HG03135 (cell line): Measurements from ENCODE around the gene MMP11.

Experiments
- ATAC-seq: cut with Tn5 transposase; IDR thresholded peaks from one replicate; pipeline ENCODE4 v1.9.1; 2021; ENCODE audit warnings: mild to moderate bottlenecking, moderate library complexity; ENCODE audit not compliant: unreplicated experiment

Gene MMP11

DNA sequence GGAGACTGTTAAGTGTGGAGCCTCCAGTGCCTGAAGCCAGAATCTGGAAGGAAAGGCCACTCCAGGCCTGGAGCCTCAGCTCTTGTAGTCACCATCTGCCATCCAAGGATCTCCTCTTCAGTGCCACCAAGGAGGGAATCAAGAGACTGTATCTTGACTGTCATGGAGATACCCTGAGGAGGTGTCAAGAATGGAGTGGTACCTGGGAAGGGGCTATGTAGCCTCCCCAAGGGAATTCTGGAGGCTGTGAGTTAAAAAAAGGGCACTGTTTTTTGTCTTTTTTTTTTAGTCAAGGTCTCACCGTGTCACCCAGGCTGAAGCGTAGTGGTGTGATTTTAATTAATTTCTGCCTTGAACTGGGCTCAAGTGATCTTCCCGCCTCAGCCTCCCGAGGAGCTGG lies 13.1 kb upstream of the MMP11 start:
- ATAC-seq: no peak

GRCh38 chr22:23760056-23760455 lies 12.6 kb upstream of the MMP11 start:
- ATAC-seq: no peak

GRCh38 chr22:23762842-23763578 lies 9.6 kb upstream of the MMP11 start, which contains the start of gene C22orf15:
Gene C22orf15 (plus strand): TSS chr22:23762990. CDS start chr22:23763307, 317 bp downstream.
- ATAC-seq: no peak

DNA sequence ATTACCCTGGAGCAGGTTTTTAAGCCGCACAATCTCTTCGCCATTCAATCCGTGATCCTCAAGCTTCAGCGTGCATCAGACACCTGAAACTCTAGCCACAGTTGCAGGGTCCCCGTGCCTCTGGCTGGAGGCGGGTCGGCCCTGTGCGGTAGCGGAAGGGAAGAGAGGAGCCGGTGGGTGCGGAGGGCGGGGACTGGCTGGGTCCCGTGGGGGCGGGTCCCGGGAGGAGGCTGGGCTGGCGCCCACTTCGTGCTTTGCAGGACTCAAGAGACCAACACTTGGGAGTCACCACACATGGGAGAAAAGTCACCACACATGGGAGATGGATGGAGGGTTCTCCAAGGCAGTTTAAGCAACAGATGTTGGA lies 9.1 kb upstream of the MMP11 start:
- ATAC-seq: no peak

GRCh38 chr22:23763954-23764353 lies 8.7 kb upstream of the MMP11 start:
- no peak for ATAC-seq

GRCh38 chr22:23764899-23765881 lies 7.5 kb upstream of the MMP11 start:
- no peak for ATAC-seq

- no peak for ATAC-seq
Measured at GRCh38 chr22:23767303-23767672, 5.4 kb upstream of the MMP11 start.

GRCh38 chr22:23767673-23768548 lies 4.7 kb upstream of the MMP11 start, which contains the start of gene CHCHD10:
Gene CHCHD10 (minus strand): TSS chr22:23767972. CDS start chr22:23767874, 98 bp downstream.
- ATAC-seq: no peak

GRCh38 chr22:23769321-23769965 lies 3.2 kb upstream of the MMP11 start:
- ATAC-seq: no peak

DNA sequence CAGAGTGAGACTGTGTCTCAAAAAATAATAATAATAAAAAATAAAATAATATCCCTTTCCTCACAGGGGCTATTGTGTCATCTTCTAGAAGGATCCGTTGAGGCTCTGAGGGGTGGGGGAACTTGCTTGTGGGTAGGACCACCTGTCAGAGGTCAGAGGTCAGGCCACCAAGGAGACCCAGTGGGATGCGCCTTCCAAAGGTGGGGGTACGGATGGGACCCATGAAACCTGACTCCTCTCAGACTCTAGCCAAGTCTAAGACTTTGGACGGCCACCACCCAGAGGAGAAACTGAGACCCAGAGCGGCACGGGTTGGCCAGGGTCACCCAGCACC lies 367 bp upstream of the MMP11 start:
- ATAC-seq: no peak

GRCh38 chr22:23773483-23774113 lies 949 bp downstream of the MMP11 start:
- no peak for ATAC-seq

DNA sequence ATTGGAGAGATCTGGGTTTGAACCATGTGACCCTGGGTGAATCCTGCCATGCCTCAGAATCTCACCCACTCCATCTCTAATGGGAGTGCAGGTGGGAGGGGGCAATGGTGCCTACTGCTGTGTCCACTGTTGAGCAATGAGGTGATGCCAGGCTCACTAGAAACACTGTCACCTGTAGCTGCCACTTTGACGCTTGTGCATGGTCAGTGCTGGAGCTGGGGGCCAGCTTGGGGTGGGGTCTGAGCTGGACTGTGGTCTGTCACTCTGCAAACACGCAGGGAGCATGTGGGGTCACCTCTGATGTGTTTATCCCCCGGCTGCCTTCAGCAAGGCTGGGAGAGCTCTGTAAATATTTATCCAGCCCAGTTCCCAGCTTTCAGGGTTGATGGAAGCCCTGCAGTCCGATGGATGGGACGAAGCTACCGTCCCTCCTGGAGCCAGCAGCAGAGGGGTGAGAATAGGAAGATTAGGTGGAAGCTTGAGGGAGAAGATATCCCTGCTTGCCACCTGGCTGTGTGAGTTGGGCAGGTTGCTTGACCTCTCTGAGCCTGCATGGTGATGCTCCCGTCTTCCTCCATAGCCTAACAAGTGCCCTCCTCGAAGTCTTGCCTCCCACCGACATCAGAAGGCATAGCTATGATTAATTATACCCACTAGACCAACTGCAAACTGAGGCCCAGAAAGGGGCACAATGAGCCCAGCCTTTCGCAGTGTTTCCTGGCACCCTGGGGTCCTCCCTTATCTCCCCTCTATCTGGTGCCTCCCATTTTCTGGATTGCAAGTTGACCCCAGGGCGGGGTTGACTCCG lies 1.7 kb downstream of the MMP11 start:
- no peak for ATAC-seq

DNA sequence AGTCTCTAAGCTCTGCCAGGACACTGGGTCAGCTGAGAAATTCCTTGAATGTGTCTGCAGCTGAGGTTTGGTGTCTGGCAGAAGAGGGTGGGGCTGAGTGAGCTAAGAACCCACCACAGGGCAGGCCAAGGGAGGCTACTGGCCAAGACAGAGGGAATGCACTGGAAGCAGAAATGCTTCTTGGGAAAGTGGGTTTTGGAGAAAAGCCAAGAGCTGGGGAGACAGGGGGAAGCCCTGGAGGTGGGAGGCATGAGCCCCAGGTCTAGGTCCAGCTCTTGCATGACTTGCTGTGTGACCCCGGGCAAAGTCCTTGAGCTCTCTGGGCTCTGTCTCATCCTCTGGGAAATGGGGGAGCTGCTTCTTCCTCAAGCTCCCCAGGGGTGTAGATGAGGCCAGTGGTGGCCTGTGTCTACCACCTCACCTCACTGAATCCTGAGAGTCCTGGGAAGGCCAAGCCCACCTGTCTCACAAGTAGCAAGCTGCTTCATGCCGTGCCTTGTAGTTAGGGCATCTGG lies 2.3 kb downstream of the MMP11 start:
- ATAC-seq: no peak

DNA sequence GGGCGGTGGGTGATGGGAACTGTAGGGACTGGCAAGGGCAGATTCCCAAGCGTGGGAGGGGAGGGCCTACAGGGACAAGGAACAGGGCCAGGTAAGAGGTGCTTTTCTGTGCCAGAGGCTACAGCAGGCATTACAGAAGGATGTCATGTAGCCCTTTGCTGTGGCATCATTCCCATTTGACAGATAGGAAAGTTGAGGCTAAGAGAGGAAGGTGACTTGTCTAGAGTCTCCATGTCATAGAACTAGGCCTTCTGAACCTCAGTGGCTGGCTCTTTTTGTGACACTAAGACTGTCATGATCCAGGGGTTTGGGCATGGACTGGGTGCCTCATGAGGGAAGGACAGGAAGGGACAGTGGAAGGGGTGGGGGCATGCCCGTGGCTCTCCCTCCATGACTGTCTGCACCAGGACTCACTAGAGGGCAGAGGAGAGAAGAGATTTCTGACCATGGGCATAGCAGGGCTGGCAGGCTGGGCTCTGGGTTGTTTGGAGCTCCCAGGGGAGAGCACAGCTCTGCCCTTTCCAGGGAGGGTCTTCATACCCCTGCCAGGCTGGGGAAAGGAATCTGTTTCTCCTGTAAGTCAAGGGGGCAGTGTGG lies 3.2 kb downstream of the MMP11 start:
- ATAC-seq: no peak

- ATAC-seq: no peak
Measured at GRCh38 chr22:23777776-23778576, 5.3 kb downstream of the MMP11 start.

DNA sequence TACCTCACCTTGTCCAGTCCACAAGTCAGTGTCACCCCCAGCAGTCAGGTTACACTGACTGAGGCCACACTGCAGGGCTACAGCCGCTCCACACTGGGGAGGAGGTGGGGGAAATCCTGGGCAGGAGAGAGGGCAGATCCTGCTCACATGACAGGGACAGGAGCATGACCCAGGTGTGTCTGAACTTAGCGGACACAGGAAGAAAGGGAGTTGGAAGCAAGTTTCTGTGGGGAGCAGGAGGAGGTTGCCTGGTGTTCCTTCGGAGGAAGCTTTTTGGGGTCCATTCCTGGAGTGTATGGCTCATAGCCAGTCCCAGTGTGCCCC lies 5.9 kb downstream of the MMP11 start:
- no peak for ATAC-seq

DNA sequence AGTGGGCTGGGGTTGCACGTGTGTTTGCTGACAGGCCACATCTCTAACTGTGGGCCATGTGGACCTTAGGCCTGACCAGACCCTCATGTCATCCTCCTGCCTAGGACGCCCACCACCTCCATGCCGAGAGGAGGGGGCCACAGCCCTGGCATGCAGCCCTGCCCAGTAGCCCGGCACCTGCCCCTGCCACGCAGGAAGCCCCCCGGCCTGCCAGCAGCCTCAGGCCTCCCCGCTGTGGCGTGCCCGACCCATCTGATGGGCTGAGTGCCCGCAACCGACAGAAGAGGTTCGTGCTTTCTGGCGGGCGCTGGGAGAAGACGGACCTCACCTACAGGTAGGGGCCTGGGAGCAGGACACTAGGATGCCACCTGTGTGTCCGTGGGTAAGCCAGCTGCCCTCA lies 6.4 kb downstream of the MMP11 start:
- ATAC-seq: no peak

DNA sequence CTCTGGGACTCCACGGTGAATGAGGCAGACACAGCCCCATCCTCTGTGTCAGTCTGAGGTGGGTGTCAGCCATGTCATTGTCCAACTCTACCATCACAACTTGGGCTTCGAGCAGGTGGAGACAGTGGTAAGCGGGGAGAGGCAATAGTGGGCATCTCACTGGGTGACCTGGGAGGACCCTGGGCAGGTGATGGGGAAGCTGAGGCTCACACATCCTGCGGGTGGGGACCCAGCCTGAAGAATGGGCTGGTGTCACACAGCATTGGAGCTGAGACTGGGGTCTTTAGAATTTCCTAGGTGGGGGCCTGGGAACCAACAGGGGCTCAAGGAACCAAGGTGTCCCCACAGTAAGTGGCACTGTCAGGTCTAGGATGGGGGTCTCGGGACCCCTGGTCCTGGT lies 7.1 kb downstream of the MMP11 start:
- no peak for ATAC-seq
